GM19463 (cell line): ENCODE results near the gene MOK.

Source experiments
- ATAC-seq: cut with Tn5 transposase; IDR thresholded peaks from one replicate; pipeline ENCODE4 v1.9.1; 2021; ENCODE audit warnings: mild to moderate bottlenecking, moderate library complexity; ENCODE audit not compliant: unreplicated experiment

The MOK gene

DNA sequence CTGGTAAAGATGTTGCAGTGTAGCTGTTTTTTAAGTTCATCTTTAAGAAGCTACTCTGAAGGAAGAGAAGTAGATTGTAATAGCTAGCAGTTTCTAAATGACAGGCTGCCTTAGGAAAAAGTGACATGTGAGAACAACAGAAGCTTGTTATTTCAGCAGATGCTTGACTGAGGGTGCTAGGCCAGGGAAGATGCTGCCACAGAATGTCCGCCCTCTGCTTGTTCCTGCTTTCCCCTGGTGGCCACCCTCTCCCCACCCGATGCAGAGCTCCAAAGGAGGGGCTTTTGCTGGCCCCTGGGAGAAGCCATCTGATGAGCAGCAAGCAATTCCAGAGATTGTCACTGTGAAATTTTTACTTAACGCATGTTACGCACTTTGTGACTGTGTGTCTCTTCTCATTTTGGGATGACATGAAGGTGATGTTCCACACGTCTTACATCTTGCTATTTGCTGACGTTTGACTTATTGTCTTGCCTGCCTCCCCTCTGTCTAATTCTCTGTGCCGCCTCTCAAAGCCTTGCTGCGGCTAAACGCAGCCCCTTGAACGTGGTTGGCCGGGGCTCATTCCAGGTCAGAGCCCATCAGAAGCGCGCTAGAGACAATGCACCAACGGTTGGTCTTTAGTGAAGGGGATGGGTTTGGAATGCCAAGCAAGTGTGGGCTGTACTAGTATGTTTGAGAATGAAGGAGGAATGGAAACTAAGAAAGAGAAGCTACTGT, 120.5 kb downstream of the MOK start:
- no peak for ATAC-seq

DNA sequence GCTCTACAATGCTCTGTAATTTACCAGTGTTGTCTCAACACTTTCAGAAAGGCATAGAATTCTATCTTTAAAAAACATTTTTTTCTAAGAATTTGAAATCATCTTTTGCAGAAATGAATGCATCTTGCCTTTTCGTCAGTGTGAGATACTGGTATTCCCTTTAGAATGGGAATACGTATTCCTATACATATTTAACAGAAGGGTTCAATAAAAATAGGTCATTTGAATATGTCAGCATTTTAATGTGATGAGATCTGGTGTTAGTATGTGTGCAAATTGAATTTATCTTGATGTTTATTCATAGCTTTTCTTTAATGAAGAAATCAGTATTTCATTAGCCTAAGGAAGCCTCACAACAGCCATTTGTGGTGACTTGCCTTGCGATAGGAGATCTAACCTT, 121.1 kb downstream of the MOK start:
- ATAC-seq, result no peak

DNA sequence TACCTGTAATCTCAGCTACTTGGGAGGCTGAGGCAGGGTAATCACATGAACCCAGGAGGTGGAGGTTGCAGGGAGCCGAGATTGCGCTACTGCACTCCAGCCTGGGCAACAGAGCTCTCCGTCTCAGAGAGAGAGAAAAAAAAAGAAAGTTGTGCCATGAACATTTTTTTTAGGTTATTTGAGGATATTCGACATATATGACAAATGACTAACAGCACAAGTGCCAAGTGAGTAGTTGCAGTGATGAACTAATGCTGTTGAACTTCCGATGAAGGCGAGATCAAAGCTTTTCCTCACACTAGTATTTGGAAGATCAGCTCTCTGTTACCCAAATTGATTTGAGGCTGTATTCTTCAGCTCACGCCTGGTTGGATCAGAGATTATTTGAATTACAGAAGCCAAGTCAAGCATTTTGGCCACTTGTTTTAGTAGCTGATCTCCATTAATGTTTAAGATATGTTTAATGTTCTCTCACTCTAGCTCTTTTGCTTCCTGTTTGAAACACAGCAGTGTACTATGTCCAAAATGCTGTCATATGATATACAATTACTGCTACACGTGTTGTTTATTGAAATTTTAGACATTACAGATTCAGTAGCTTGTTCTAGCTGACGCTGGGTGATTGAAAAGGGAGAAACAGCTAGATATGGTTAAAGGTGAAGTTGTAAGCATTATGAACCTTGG, 121.9 kb downstream of the MOK start:
- ATAC-seq, result no peak

DNA sequence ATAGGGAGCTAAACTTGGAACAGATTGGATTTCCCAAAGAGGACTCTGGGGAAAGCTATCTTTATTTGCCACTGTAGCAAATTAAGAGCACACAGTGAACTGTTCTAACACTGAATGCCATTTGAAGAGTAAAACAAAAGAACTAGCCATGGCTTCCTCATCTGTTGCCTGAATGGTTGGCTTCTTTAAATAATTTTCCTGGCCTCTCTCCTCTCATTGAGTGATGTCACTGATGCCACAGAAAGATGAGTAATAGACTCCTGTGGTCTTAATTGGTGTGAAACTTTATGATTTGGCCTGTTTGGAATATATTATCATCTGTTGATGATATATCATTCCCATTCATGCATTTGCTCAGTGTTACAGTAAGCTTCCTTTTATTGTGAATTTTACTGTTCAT, 122.8 kb downstream of the MOK start:
- ATAC-seq, result no peak

DNA sequence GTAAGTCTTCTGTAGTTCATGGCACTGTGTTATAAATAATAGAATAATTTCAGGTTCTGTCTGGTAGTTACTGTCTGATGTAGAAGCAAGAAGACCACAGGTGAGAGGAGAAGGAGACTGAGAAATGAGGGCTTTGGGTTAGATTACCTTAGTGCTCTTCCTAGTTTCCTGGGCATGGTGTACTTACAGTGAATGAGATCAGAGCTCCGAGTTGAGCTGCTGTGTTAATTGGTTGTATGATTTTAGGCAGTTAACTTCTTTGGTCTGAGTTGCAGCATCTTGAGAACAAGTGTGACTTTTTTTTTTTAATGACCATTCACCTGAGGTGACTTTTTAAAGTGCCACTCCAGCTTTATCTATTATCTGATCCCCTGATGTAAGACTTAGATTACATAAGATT, 123.8 kb downstream of the MOK start:
- no peak for ATAC-seq

DNA sequence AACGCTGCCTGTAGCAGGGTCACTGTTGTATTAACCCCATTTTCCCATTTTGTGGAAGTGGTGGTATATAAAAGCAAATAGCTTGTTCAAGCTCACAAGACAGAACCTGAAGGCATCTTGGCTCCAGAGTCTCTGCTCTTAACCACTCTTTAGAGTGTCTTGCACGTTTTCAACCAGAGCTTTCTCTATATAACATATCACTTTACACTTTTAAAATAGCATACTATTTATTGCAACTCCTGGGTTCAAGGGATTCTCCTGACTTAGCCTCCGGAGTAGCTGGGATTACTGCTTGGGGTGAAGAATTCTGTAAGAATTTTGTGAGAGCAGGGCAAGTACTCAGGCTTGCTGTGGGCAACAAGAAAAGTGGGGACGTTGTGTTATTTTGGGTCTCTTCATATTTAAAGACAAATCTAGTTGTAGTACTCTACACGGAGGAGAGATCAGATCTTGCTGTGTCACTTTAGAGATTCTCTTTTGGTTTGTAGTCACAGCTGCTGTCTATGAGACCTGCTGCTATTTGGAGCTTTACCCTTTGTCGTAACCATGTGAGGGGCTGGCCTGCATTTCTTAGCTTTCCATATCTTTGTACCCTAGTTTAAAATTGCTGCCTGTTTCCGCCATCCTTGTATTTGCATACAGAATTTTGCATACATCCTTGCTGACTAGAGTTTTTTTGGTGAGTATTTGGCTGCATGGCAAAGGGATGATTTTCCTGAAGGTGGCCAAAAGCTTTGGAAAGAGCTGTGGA, 124.5 kb downstream of the MOK start:
- ATAC-seq, result no peak
